ENCODE measurements around the gene ZC2HC1C. TPM values are rescaled to one million over a fixed set of nuclear protein-coding genes. Genes with fewer than 3 reads are reported as not detected.
A peak's percentile ranks its signal among the peaks of the same experiment; 100 is the strongest.

ZC2HC1C gene
- total and polyA plus RNA-seq, 5 donors from 2014 or later = 0.49 to 0.99 (median 0.88) TPM; not detected in 1

DNA sequence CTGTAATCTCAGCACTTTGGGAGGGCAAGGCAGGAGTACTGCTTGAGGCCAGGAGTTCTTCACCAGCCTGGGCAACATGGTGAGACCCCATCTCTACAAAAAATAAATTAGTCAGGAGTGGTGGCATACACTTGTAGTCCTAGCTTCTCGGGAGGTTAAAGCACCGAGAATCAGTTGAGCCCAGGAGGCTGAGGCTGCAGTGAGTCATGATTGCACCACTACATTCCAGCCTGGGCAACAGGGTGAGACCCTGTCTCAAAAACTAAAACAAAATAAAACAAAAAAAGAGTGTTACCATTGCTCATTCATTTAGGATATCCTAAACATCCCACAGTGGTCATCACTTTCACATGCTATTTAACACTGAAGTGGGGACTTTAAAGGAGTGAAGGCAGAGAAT lies 49.6 kb downstream of the ZC2HC1C start:
- peaks cover 12 to 25% (median 13%) of the 10 kb centered on the region in 4 donors for H3K4me1 Mint-ChIP-seq
- peaks cover under 1% of the 10 kb centered on the region for H3K4me1 ChIP-seq (ENCODE audit: control insufficient read depth, insufficient read depth, low read length, poor library complexity, severe bottlenecking)
- H3K27me3 ChIP-seq (ENCODE audit: control insufficient read depth, insufficient read depth, low read length) = no peaks in the 10 kb centered on the region
- H3K27me3 Mint-ChIP-seq = no peaks in the 10 kb centered on the region
- H3K36me3 Mint-ChIP-seq = peaks cover 34% of the 10 kb centered on the region
- H3K9me3 Mint-ChIP-seq = no peaks in the 10 kb centered on the region
- no peaks in the 10 kb centered on the region for H3K9me3 ChIP-seq (ENCODE audit: control insufficient read depth in 2 of 2, low read length in 2 of 2)
- no peak overlapping the region for H3K27ac Mint-ChIP-seq
- ATAC-seq (ENCODE audit: low read depth in 2 of 2) (no peak), DNase-seq (no peak)
- no peak overlapping the region for H3K4me3 Mint-ChIP-seq
- H3K27ac ChIP-seq (ENCODE audit: insufficient read depth, low read length, poor library complexity, severe bottlenecking) = no peak overlapping the region
- H3K4me3 ChIP-seq (ENCODE audit: low read depth, low read length) = no peak overlapping the region
- H3K36me3 ChIP-seq (ENCODE audit: control insufficient read depth, insufficient read depth, low read length) = peaks cover 55% of the 10 kb centered on the region

DNA sequence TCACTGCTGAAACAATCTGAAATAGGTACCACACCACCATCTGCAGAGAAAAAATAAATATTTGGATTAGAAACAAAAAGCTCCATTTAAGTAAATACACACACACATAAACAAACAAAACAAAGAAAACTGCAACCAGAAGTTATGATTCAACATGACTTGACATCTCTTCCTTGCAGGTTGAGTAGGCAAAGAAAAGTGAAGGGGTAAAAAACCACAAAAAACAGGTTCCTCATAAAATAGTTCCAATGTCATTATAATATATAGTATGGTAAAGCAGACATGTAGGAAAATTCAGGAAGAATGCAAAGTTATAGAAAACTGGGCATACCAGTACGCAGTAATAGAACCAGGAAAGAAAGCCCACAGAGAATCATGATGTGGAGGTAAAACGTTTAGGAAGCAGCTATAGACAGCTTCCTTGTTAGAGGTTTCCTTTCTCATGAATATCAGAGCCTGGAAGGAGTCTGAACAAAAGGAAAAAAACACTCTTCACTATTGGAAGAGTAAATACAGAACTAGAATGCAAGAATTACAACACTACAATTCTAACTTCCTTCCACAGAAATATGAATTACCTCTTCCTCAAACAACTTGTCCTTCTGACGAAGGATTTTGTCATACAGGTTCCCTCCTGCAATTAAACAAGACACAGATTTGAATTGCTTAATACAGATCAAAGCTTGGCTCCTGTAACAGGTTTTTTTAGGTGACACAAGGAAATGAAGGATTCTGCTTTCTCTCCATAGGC lies 51.3 kb downstream of the ZC2HC1C start:
- Histone ChIP-seq H3K27ac (ENCODE audit: insufficient read depth, low read length, poor library complexity, severe bottlenecking) (no peak overlapping the region), H3K4me3 (ENCODE audit: low read depth, low read length) (no peak overlapping the region), H3K4me1 (ENCODE audit: control insufficient read depth, insufficient read depth, low read length, poor library complexity, severe bottlenecking) (peaks cover 10% of the 10 kb centered on the region), H3K36me3 (ENCODE audit: control insufficient read depth, insufficient read depth, low read length) (peaks cover 46% of the 10 kb centered on the region), H3K9me3 (ENCODE audit: control insufficient read depth in 2 of 2, low read length in 2 of 2) (no peaks in the 10 kb centered on the region), H3K27me3 (ENCODE audit: control insufficient read depth, insufficient read depth, low read length) (no peaks in the 10 kb centered on the region)
- H3K27me3 Mint-ChIP-seq = no peaks in the 10 kb centered on the region
- H3K36me3 Mint-ChIP-seq = peaks cover 29% of the 10 kb centered on the region
- no peak overlapping the region for H3K27ac Mint-ChIP-seq
- no peak for ATAC-seq (ENCODE audit: low read depth in 2 of 2)
- no peaks in the 10 kb centered on the region for H3K9me3 Mint-ChIP-seq
- H3K4me1 Mint-ChIP-seq = peaks cover 23 to 30% (median 26%) of the 10 kb centered on the region in 4 donors
- DNase-seq = no peak
- no peak overlapping the region for H3K4me3 Mint-ChIP-seq

DNA sequence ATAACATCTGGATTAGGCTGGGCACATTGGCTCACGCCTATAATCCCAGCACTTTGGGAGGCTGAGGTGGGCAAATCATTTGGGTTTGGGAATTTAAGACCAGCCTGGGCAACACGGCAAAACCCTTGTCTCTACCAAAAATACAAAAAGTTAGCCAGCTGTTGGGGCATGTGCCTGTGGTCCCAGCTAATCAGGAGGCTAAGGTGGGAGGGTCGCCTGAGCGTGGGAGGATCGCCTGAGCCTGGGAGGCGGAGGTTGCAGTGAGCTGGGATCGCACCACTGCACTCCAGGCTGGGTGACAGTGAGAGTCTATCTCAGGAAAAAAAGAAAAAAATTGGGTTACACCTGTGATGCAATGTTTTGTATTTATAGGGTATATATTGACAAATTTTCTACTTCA lies 52.1 kb downstream of the ZC2HC1C start:
- Histone ChIP-seq H3K4me1 (ENCODE audit: control insufficient read depth, insufficient read depth, low read length, poor library complexity, severe bottlenecking) (peaks cover 18% of the 10 kb centered on the region), H3K4me3 (ENCODE audit: low read depth, low read length) (no peak overlapping the region), H3K27ac (ENCODE audit: insufficient read depth, low read length, poor library complexity, severe bottlenecking) (no peak overlapping the region), H3K9me3 (ENCODE audit: control insufficient read depth in 2 of 2, low read length in 2 of 2) (no peaks in the 10 kb centered on the region), H3K36me3 (ENCODE audit: control insufficient read depth, insufficient read depth, low read length) (peaks cover 38% of the 10 kb centered on the region), H3K27me3 (ENCODE audit: control insufficient read depth, insufficient read depth, low read length) (no peaks in the 10 kb centered on the region)
- DNase-seq (no peak), ATAC-seq (ENCODE audit: low read depth in 2 of 2) (no peak)
- Mint-ChIP-seq H3K27me3 (no peaks in the 10 kb centered on the region), H3K9me3 (no peaks in the 10 kb centered on the region), H3K4me3 (no peak overlapping the region), H3K36me3 (peaks cover 25% of the 10 kb centered on the region), H3K27ac (no peak overlapping the region), H3K4me1 (peaks cover 30 to 37% (median 33%) of the 10 kb centered on the region in 4 donors)

DNA sequence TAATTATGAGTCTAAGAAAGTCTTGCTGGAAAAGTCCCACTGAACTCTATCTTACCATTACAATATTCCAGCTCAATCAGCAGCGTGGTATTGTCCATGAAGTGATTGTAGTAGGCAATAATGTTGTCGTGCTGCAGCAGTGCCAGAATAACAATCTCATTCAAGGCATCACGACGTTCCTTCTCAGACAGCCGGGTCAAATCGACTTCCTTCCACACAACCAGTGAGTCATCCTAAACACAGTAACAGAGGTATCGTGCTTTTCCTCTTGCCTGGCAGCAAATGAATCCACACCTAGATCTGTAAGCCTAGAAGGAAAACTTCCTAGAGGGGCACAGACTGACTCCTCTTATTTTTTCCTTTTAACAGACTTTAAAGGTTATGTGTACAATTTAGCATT lies 54.5 kb downstream of the ZC2HC1C start:
- peak in 1 of 3 donors; percentile 41 for DNase-seq
- Mint-ChIP-seq H3K4me3 (peak overlapping the region in 3 of 4 donors; percentile 31 to 51 (median 45)), H3K27me3 (no peaks in the 10 kb centered on the region), H3K4me1 (peaks cover 25 to 53% (median 40%) of the 10 kb centered on the region in 4 donors), H3K9me3 (no peaks in the 10 kb centered on the region), H3K36me3 (peaks cover 15% of the 10 kb centered on the region), H3K27ac (peak overlapping the region in 2 of 3 donors; percentile 65 to 70)
- Histone ChIP-seq H3K36me3 (ENCODE audit: control insufficient read depth, insufficient read depth, low read length) (peaks cover 20% of the 10 kb centered on the region), H3K27ac (ENCODE audit: insufficient read depth, low read length, poor library complexity, severe bottlenecking) (no peak overlapping the region), H3K4me3 (ENCODE audit: low read depth, low read length) (no peak overlapping the region), H3K9me3 (ENCODE audit: control insufficient read depth in 2 of 2, low read length in 2 of 2) (no peaks in the 10 kb centered on the region), H3K4me1 (ENCODE audit: control insufficient read depth, insufficient read depth, low read length, poor library complexity, severe bottlenecking) (peaks cover 32% of the 10 kb centered on the region), H3K27me3 (ENCODE audit: control insufficient read depth, insufficient read depth, low read length) (no peaks in the 10 kb centered on the region)
- no peak for ATAC-seq (ENCODE audit: low read depth in 2 of 2)

DNA sequence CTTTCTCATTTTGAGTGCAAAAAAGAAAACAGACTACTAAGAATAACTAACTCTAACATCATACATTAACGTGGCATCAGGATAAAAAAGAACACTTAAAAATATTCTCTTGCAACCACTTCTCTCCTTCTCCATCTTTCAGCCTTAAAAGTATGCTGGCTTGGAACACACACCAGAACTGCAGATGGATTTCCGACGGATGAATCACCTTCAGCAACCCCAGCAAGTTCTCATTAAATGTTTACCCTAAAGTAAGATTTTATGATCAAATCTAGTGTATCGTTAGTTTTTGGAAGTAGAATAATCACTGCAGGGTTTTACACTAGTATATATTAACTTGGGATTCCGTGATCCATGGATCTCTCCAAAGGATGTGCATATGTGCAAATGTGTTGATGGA lies 56.2 kb downstream of the ZC2HC1C start:
- Mint-ChIP-seq H3K4me1 (peaks cover 25 to 54% (median 41%) of the 10 kb centered on the region in 4 donors), H3K27me3 (no peaks in the 10 kb centered on the region), H3K9me3 (no peaks in the 10 kb centered on the region), H3K36me3 (peaks cover 9% of the 10 kb centered on the region), H3K4me3 (peak overlapping the region; percentile 91 to 97 (median 94)), H3K27ac (peak overlapping the region; percentile 54 to 98 (median 98))
- Histone ChIP-seq H3K4me3 (ENCODE audit: low read depth, low read length) (peak overlapping the region; percentile 83), H3K9me3 (ENCODE audit: control insufficient read depth in 2 of 2, low read length in 2 of 2) (no peaks in the 10 kb centered on the region), H3K36me3 (ENCODE audit: control insufficient read depth, insufficient read depth, low read length) (peaks cover 6% of the 10 kb centered on the region), H3K27me3 (ENCODE audit: control insufficient read depth, insufficient read depth, low read length) (no peaks in the 10 kb centered on the region), H3K27ac (ENCODE audit: insufficient read depth, low read length, poor library complexity, severe bottlenecking) (peak overlapping the region; percentile 95), H3K4me1 (ENCODE audit: control insufficient read depth, insufficient read depth, low read length, poor library complexity, severe bottlenecking) (peaks cover 32% of the 10 kb centered on the region)
- no peak for DNase-seq
- no peak for ATAC-seq (ENCODE audit: low read depth in 2 of 2)

DNA sequence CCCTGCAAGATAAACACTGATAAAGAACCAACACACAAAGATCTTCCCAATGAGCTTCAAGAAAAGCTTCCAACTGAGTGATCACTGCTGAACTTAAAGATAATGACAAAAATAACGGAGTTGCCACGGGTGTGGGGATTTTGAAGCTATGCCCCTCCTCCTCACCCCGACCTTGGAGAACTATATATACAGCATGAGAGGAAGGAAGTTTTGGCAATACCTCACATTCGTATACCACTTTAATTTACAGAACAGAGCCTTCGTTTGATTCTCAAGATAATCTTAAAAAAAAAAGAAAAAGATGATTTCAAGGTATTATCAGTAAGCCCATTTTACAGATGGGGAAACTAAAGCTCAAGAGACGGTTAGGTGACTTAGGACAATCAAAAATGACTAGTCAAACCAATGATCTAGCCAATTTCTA lies 56.7 kb downstream of the ZC2HC1C start:
- H3K27me3 Mint-ChIP-seq = no peaks in the 10 kb centered on the region
- peaks cover 6% of the 10 kb centered on the region for H3K36me3 Mint-ChIP-seq
- peak overlapping the region; percentile 91 to 97 (median 94) for H3K4me3 Mint-ChIP-seq
- H3K9me3 Mint-ChIP-seq = no peaks in the 10 kb centered on the region
- no peaks in the 10 kb centered on the region for H3K9me3 ChIP-seq (ENCODE audit: control insufficient read depth in 2 of 2, low read length in 2 of 2)
- no peaks in the 10 kb centered on the region for H3K27me3 ChIP-seq (ENCODE audit: control insufficient read depth, insufficient read depth, low read length)
- ATAC-seq (ENCODE audit: low read depth in 2 of 2) = no peak
- peak in 1 of 3 donors; percentile 42 for DNase-seq
- peak overlapping the region; percentile 95 for H3K27ac ChIP-seq (ENCODE audit: insufficient read depth, low read length, poor library complexity, severe bottlenecking)
- peak overlapping the region; percentile 83 for H3K4me3 ChIP-seq (ENCODE audit: low read depth, low read length)
- H3K4me1 Mint-ChIP-seq = peaks cover 25 to 50% (median 38%) of the 10 kb centered on the region in 4 donors
- H3K36me3 ChIP-seq (ENCODE audit: control insufficient read depth, insufficient read depth, low read length) = peaks cover under 1% of the 10 kb centered on the region
- H3K4me1 ChIP-seq (ENCODE audit: control insufficient read depth, insufficient read depth, low read length, poor library complexity, severe bottlenecking) = peaks cover 32% of the 10 kb centered on the region
- peak overlapping the region; percentile 98 for H3K27ac Mint-ChIP-seq

DNA sequence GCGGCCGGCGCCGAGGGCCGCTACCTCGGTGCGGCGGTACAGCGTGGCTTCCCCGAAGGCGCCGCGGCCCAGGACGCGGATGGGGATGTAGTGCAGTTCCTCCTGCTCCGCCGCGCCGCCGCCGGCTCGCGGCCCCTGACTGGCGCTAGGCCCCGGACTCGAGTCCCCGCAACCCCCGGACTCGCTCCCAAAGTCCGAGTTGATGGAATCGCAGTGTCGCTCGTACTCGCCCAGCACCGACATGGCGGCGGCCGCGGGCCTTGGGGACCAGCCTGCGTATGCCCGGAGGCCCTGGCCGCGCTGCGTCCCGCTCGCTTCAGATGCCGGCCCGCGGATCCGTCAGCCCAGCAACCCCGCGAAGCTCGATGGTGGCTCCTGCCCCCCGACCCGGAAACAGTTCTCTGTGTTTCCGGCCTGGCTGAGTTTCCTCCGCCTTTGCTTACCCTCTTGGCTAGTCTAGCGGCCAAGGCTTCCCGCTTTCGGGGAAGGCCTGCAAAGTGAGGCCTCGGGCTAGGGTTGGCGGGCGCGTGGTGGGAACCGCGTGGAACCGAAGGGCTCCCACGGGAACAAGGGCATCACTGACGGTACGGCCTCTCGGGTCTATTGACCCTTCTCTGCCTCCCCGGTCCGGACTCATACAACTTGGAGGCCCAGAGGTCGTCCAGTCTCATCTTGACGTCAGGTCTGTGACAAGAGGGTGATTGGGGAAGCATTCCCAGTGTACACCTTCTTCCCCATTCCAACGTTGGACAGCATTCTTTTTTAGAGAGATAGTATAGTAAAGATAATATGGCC lies 57.4 kb downstream of the ZC2HC1C start, which contains the start of gene NEK9:
Gene NEK9, minus strand, starts transcription at position 370 of the 795 bp plus-strand sequence. Its CDS starts 127 bp downstream, at position 243.
- Mint-ChIP-seq H3K36me3 (peaks cover 3% of the 10 kb centered on the region), H3K9me3 (no peaks in the 10 kb centered on the region), H3K27ac (peak within 1 kb of the TSS; percentile 98), H3K4me3 (peak within 1 kb of the TSS; percentile 91 to 99 (median 96)), H3K4me1 (peaks cover 25 to 45% (median 35%) of the 10 kb centered on the region in 4 donors), H3K27me3 (no peaks in the 10 kb centered on the region)
- Histone ChIP-seq H3K4me1 (ENCODE audit: control insufficient read depth, insufficient read depth, low read length, poor library complexity, severe bottlenecking) (peaks cover 32% of the 10 kb centered on the region), H3K9me3 (ENCODE audit: control insufficient read depth in 2 of 2, low read length in 2 of 2) (no peaks in the 10 kb centered on the region), H3K27ac (ENCODE audit: insufficient read depth, low read length, poor library complexity, severe bottlenecking) (peak within 1 kb of the TSS; percentile 95), H3K36me3 (ENCODE audit: control insufficient read depth, insufficient read depth, low read length) (no peaks in the 10 kb centered on the region), H3K4me3 (ENCODE audit: low read depth, low read length) (peak within 1 kb of the TSS; percentile 90), H3K27me3 (ENCODE audit: control insufficient read depth, insufficient read depth, low read length) (no peaks in the 10 kb centered on the region)
- peak; percentile 78 to 94 (median 87) for DNase-seq
- ATAC-seq (ENCODE audit: low read depth in 2 of 2) = peak; percentile 89 to 92

All from CD4-positive, CD25-positive, alpha-beta regulatory T cell (primary cell).